CD14-positive monocyte (primary cell): ENCODE data around the gene STON2. TPM values are rescaled to one million over a fixed set of nuclear protein-coding genes. Genes with fewer than 3 reads are reported as not detected.
"Not testable (repeated sequence)": the region's sequence is repeated elsewhere in the genome, so short reads cannot be mapped to it uniquely, and the experiment has no call there.

Source experiments
- DNase-seq, 3 donors: peaks; one replicate each; pipeline ENCODE4 v3.0.0-alpha.2; 2011 to 2022
- H2AFZ ChIP-seq: 2 replicates; pipeline ENCODE4 v1.6.0; 2012; ENCODE audit warnings: mild to moderate bottlenecking, low read depth, low read length, inconsistent platforms; ENCODE audit not compliant: insufficient read depth, poor library complexity, severe bottlenecking
- H3K27ac ChIP-seq, 2 donors: 1 replicate in 1 of 2; 2 replicates in 1 of 2; pipeline ENCODE4 v1.5.1; 2012 to 2013; ENCODE audit warnings: low read length in 2 of 2, control low read depth in 1 of 2, inconsistent platforms in 1 of 2, low read depth in 1 of 2, mild to moderate bottlenecking in 1 of 2
- H3K27me3 ChIP-seq, 2 donors: one replicate each; pipeline versions ENCODE4 v1.6.0 to v1.6.1; 2011 to 2013; ENCODE audit warnings: low read length in 2 of 2; ENCODE audit not compliant: control insufficient read depth in 2 of 2, insufficient read depth in 2 of 2
- H3K36me3 ChIP-seq, 2 donors: replicated peaks in 1 of 2; 1 replicate in 1 of 2; 2 replicates in 1 of 2; pipeline versions ENCODE4 v1.5.1 to v1.6.1; 2012 to 2013; ENCODE audit warnings: low read length in 2 of 2, control low read depth in 1 of 2, inconsistent platforms in 1 of 2, mild to moderate bottlenecking in 1 of 2; ENCODE audit not compliant: insufficient read depth in 2 of 2, control insufficient read depth in 1 of 2
- H3K4me1 ChIP-seq, 2 donors: 1 replicate in 1 of 2; 2 replicates in 1 of 2; pipeline versions ENCODE4 v1.5.1 to v1.6.1; 2012 to 2013; ENCODE audit warnings: low read length in 2 of 2, control low read depth in 1 of 2, inconsistent platforms in 1 of 2, mild to moderate bottlenecking in 1 of 2, moderate library complexity in 1 of 2; ENCODE audit not compliant: insufficient read depth in 2 of 2, control insufficient read depth in 1 of 2
- H3K4me2 ChIP-seq: replicated peaks from 2 replicates; pipeline ENCODE3; 2012; ENCODE audit warnings: low read length, moderate library complexity, mild to moderate bottlenecking; ENCODE audit not compliant: poor library complexity, severe bottlenecking; ENCODE audit errors: extremely low read depth
- H3K4me3 ChIP-seq, 3 experiments: fragments of 200-600 bp in 1 of 3; sonication (generic) in 1 of 3; replicated peaks in 1 of 3; 1 replicate in 2 of 3; 2 replicates in 1 of 3; pipeline ENCODE4 v1.5.1; 2011 to 2013; ENCODE audit warnings: low read length in 3 of 3, mild to moderate bottlenecking in 3 of 3, control low read depth in 2 of 3, low read depth in 2 of 3, inconsistent platforms in 1 of 3, moderate library complexity in 1 of 3
- H3K79me2 ChIP-seq: 2 replicates; pipeline ENCODE4 v1.6.0; 2012; ENCODE audit warnings: mild to moderate bottlenecking, control low read depth, inconsistent platforms, low read length, moderate library complexity; ENCODE audit not compliant: insufficient read depth
- H3K9ac ChIP-seq: 2 replicates; pipeline ENCODE4 v1.6.0; 2017; ENCODE audit warnings: low read length, mild to moderate bottlenecking; ENCODE audit not compliant: insufficient read depth, poor library complexity, severe bottlenecking
- H3K9me3 ChIP-seq, 2 donors: replicated peaks in 1 of 2; 1 replicate in 1 of 2; 2 replicates in 1 of 2; pipeline versions ENCODE4 v1.5.1 to v1.6.1; 2012 to 2013; ENCODE audit warnings: low read length in 2 of 2, control low read depth in 1 of 2; ENCODE audit not compliant: control insufficient read depth in 1 of 2, insufficient read depth in 1 of 2
- H4K20me1 ChIP-seq: 2 replicates; pipeline ENCODE4 v1.6.0; 2012; ENCODE audit warnings: mild to moderate bottlenecking, low read length, control low read depth, moderate library complexity; ENCODE audit not compliant: insufficient read depth
- H3K27ac Mint-ChIP-seq, 7 donors: one replicate each; pipeline ENCODE4 v1.8.0; 2020; ENCODE audit warnings: mild to moderate bottlenecking in 7 of 7, mixed read lengths in 7 of 7, moderate library complexity in 6 of 7, inconsistent platforms in 2 of 7
- H3K27me3 Mint-ChIP-seq, 3 donors: one replicate each; pipeline ENCODE4 v1.8.0; 2021 to 2022; ENCODE audit warnings: low read depth in 3 of 3, mild to moderate bottlenecking in 3 of 3, mixed read lengths in 3 of 3, moderate library complexity in 3 of 3, inconsistent platforms in 1 of 3
- H3K36me3 Mint-ChIP-seq, 2 donors: one replicate each; pipeline ENCODE4 v1.8.0; 2020; ENCODE audit warnings: mixed read lengths in 2 of 2, inconsistent platforms in 1 of 2, mild to moderate bottlenecking in 1 of 2
- H3K4me1 Mint-ChIP-seq: one replicate; pipeline ENCODE4 v1.8.0; 2020; ENCODE audit warnings: mild to moderate bottlenecking, mixed read lengths
- H3K4me3 Mint-ChIP-seq, 2 donors: one replicate each; pipeline ENCODE4 v1.8.0; 2020; ENCODE audit warnings: mild to moderate bottlenecking in 2 of 2, mixed read lengths in 2 of 2, moderate library complexity in 1 of 2
- H3K9me3 Mint-ChIP-seq, 7 donors: one replicate each; pipeline ENCODE4 v1.8.0; 2020 to 2022; ENCODE audit warnings: mixed read lengths in 7 of 7, mild to moderate bottlenecking in 6 of 7, moderate library complexity in 6 of 7, inconsistent platforms in 2 of 7
- WGBS: methylation state at CpG from one replicate; pipeline ENCODE4 v1.1.5; 2013; ENCODE audit warnings: missing lambda C conversion rate; ENCODE audit not compliant: insufficient coverage; 5-methylcytosine and 5-hydroxymethylcytosine counted together
- intact Hi-C, 2 donors: fragments of 100-400 bp; cut with micrococcal nuclease; formaldehyde crosslinking; loops; one replicate each; pipeline versions ENCODE4 v1.15.0 to v1.15.1; 2023
- polyA plus RNA-seq, 3 donors: library from polyadenylated mRNA; depleted of rRNA in 1 of 3; unstranded in 2 of 3; stranded (reverse) in 1 of 3; fragments of 300-500 nt in 2 of 3; fragments of >200 nt in 1 of 3; fragmentation: Illumina TruSeq in 2 of 3; gene quantifications; 1 replicate in 2 of 3; 2 replicates in 1 of 3; pipeline ENCODE4 v1.2.3, GENCODE V29; 2012 to 2021
- TF ChIP-seq, protein P1 (sequence below): fragments of 200-600 bp; IDR thresholded peaks from one replicate; pipeline ENCODE4 v1.8.0; 2022; ENCODE audit warnings: antibody characterized with exemption, mild to moderate bottlenecking

STON2 gene
- polyA plus RNA-seq, 3 donors, result 1.6 to 3.2 (median 2.1) TPM

- Histone ChIP-seq H4K20me1 (no peaks in the 10 kb centered on the region), H3K36me3 (no peaks in the 10 kb centered on the region), H3K4me3 (no peak overlapping the region), H3K27ac (no peak overlapping the region), H2AFZ (no peak overlapping the region), H3K9ac (no peak overlapping the region), H3K4me2 (no peak overlapping the region), H3K79me2 (no peaks in the 10 kb centered on the region), H3K9me3 (peaks cover 0 to 3% of the 10 kb centered on the region in 2 donors), H3K27me3 (no peaks in the 10 kb centered on the region), H3K4me1 (no peaks in the 10 kb centered on the region)
- Mint-ChIP-seq H3K4me1 (no peaks in the 10 kb centered on the region), H3K27ac (no peak overlapping the region), H3K36me3 (no peaks in the 10 kb centered on the region), H3K9me3 (peaks cover 8 to 29% (median 24%) of the 10 kb centered on the region in 7 donors), H3K4me3 (no peak overlapping the region), H3K27me3 (peaks cover 0 to 3% (median 2%) of the 10 kb centered on the region in 3 donors)
- intact Hi-C loops, result no loop called here
- DNase-seq, result no peak
- TF ChIP-seq, protein P1, sequence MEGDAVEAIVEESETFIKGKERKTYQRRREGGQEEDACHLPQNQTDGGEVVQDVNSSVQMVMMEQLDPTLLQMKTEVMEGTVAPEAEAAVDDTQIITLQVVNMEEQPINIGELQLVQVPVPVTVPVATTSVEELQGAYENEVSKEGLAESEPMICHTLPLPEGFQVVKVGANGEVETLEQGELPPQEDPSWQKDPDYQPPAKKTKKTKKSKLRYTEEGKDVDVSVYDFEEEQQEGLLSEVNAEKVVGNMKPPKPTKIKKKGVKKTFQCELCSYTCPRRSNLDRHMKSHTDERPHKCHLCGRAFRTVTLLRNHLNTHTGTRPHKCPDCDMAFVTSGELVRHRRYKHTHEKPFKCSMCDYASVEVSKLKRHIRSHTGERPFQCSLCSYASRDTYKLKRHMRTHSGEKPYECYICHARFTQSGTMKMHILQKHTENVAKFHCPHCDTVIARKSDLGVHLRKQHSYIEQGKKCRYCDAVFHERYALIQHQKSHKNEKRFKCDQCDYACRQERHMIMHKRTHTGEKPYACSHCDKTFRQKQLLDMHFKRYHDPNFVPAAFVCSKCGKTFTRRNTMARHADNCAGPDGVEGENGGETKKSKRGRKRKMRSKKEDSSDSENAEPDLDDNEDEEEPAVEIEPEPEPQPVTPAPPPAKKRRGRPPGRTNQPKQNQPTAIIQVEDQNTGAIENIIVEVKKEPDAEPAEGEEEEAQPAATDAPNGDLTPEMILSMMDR, result no peak
- 97% methylated on average over 19 of the region's 19 CpGs for WGBS
Measured at GRCh38 chr14:81246461-81247270, 153.5 kb downstream of the STON2 start.

DNA sequence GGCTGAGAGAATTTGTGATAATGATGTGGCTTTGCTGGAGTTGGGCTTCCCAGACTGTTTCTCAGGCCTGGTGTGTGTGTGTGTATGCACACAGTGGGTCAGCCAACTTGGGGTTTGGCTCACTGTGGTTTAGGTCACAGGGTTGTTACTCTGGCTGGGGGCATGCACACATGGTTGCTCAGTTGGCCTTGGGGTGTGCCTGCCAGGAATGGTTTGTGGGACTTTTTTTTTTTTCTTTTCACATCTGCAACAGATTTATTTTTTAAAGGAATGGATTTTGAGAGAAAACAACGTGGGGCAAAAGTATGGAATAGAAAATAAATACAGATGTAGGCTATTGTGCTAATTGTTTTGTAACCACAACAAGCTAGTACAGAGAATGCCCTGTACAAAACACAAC, 154.4 kb downstream of the STON2 start:
- Histone ChIP-seq H3K36me3 (no peaks in the 10 kb centered on the region), H3K4me1 (no peaks in the 10 kb centered on the region), H3K4me2 (no peak overlapping the region), H3K79me2 (no peaks in the 10 kb centered on the region), H3K9ac (no peak overlapping the region), H2AFZ (no peak overlapping the region), H3K9me3 (peaks cover 0 to 3% of the 10 kb centered on the region in 2 donors), H4K20me1 (no peaks in the 10 kb centered on the region), H3K4me3 (no peak overlapping the region), H3K27me3 (no peaks in the 10 kb centered on the region), H3K27ac (no peak overlapping the region)
- intact Hi-C loops, result no loop called here
- peaks cover 2 to 5% (median 2%) of the 10 kb centered on the region in 3 donors for H3K27me3 Mint-ChIP-seq
- H3K4me3 Mint-ChIP-seq, result no peak overlapping the region
- H3K9me3 Mint-ChIP-seq, result peaks cover 8 to 29% (median 24%) of the 10 kb centered on the region in 7 donors
- no peak overlapping the region for H3K27ac Mint-ChIP-seq
- TF ChIP-seq, protein P1, result no peak
- no peaks in the 10 kb centered on the region for H3K36me3 Mint-ChIP-seq
- H3K4me1 Mint-ChIP-seq, result no peaks in the 10 kb centered on the region
- DNase-seq, result no peak
- WGBS, result no CpG with 5 or more reads among the region's 1 CpG

GRCh38 chr14:81244431-81244830, 155.7 kb downstream of the STON2 start:
- H3K4me3 Mint-ChIP-seq, H2AFZ ChIP-seq, DNase-seq, H3K9me3 ChIP-seq, H3K27ac Mint-ChIP-seq, H3K27me3 ChIP-seq, H3K27me3 Mint-ChIP-seq, intact Hi-C loops, H3K4me2 ChIP-seq, H4K20me1 ChIP-seq, H3K4me1 Mint-ChIP-seq, H3K36me3 Mint-ChIP-seq, H3K79me2 ChIP-seq, H3K27ac ChIP-seq, H3K36me3 ChIP-seq, H3K4me1 ChIP-seq, H3K9ac ChIP-seq, H3K4me3 ChIP-seq: not testable (repeated sequence)
- H3K9me3 Mint-ChIP-seq, result peaks cover 8 to 29% (median 24%) of the 10 kb centered on the region in 7 donors
- 96% methylated on average over 9 of the region's 28 CpGs for WGBS
